Stimulated activated CD8-positive, alpha-beta memory T cell treated with anti-CD3 and anti-CD28 coated beads, Interleukin-4, amount 100 ng/mL, for 24 hours (primary cell): ENCODE data around the gene GATAD2B.
"Not testable (repeated sequence)": the region's sequence is repeated elsewhere in the genome, so short reads cannot be mapped to it uniquely, and the experiment has no call there.

Experiments used
- DNase-seq: peaks from one replicate; pipeline ENCODE4 v3.0.0-alpha.2; 2020; ENCODE audit warnings: low read depth

GATAD2B gene

GRCh38 chr1:153778051-153778823 is 144.5 kb downstream of the GATAD2B start:
- DNase-seq: no peak

GRCh38 chr1:153777648-153778047 is 145.1 kb downstream of the GATAD2B start:
- DNase-seq: no peak

- no peak for DNase-seq
Observed at GRCh38 chr1:153776845-153777370, 145.9 kb downstream of the GATAD2B start.

GRCh38 chr1:153776352-153776751 is 146.4 kb downstream of the GATAD2B start:
- no peak for DNase-seq

GRCh38 chr1:153775458-153776327 is 147.1 kb downstream of the GATAD2B start:
- DNase-seq: peak; percentile 43

GRCh38 chr1:153774780-153775457 is 147.9 kb downstream of the GATAD2B start, which contains the start of gene SLC27A3:
Gene SLC27A3 (plus strand): TSS chr1:153775407. CDS start chr1:153775498, 91 bp downstream.
- no peak for DNase-seq

GRCh38 chr1:153774026-153774595 is 148.7 kb downstream of the GATAD2B start:
- DNase-seq: no peak

- DNase-seq: no peak
Observed at GRCh38 chr1:153773096-153773921, 149.5 kb downstream of the GATAD2B start.

GRCh38 chr1:153771841-153772593 is 150.8 kb downstream of the GATAD2B start:
- DNase-seq: no peak

- no peak for DNase-seq
Observed at GRCh38 chr1:153771261-153771660, 151.5 kb downstream of the GATAD2B start.

- DNase-seq: no peak
Observed at GRCh38 chr1:153770797-153771196, 152.0 kb downstream of the GATAD2B start.

- DNase-seq: no peak
Observed at GRCh38 chr1:153769221-153769620, 153.6 kb downstream of the GATAD2B start.

GRCh38 chr1:153768316-153769181 is 154.2 kb downstream of the GATAD2B start:
- no peak for DNase-seq

GRCh38 chr1:153767519-153767918 is 155.3 kb downstream of the GATAD2B start:
- DNase-seq: no peak

- not testable (repeated sequence) for DNase-seq
Observed at GRCh38 chr1:153766663-153767062, 156.1 kb downstream of the GATAD2B start.

GRCh38 chr1:153764310-153764709 is 158.5 kb downstream of the GATAD2B start:
- no peak for DNase-seq

- no peak for DNase-seq
Observed at GRCh38 chr1:153763365-153764225, 159.2 kb downstream of the GATAD2B start.

- no peak for DNase-seq
Observed at GRCh38 chr1:153760440-153760839, 162.3 kb downstream of the GATAD2B start.
